ENCODE measurements around the gene RRP36. TPM values are rescaled to one million over a fixed set of nuclear protein-coding genes. Genes with fewer than 3 reads are reported as not detected.

Gene RRP36
- total RNA-seq, 1 experiment from 2014 or later, result 121 TPM

DNA sequence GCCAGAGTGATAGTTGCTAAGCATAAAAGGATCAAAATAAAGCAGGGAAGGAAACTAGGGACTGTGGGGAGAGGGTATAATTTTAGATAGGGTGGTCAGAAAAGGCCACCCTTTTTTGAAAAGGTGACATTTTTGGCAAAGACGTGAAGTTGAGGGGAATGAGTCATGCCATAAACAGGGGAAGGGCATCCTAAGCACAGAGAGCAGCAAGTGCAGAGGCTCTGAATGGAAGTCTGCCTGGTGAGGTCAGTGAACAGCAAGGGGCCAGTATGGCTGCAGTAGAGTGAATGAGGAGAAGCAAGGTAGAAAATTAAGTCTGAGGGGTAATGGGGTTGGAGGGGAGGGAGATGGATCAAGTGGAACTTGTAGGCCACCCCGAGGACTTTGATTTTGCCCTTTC, 40.4 kb downstream of the RRP36 start:
- peak; percentile 54 for DNase-seq (ENCODE audit: low spot score)

DNA sequence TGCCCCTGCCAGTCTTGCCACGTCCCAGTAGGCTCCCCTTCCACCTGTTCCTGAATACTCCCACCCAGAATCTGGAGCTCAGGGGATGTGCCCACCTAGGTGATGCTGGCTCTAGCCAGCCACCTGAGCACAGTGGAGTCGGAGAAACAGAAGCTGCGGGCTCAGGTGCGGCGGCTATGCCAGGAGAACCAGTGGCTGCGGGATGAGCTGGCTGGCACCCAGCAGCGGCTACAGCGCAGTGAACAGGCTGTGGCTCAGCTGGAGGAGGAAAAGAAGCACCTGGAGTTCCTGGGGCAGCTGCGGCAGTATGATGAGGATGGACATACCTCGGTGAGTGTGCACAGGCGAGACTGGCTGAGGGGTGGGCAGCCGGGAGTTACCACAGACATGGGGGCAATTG, 41.4 kb downstream of the RRP36 start:
- DNase-seq (ENCODE audit: low spot score), result no peak

DNA sequence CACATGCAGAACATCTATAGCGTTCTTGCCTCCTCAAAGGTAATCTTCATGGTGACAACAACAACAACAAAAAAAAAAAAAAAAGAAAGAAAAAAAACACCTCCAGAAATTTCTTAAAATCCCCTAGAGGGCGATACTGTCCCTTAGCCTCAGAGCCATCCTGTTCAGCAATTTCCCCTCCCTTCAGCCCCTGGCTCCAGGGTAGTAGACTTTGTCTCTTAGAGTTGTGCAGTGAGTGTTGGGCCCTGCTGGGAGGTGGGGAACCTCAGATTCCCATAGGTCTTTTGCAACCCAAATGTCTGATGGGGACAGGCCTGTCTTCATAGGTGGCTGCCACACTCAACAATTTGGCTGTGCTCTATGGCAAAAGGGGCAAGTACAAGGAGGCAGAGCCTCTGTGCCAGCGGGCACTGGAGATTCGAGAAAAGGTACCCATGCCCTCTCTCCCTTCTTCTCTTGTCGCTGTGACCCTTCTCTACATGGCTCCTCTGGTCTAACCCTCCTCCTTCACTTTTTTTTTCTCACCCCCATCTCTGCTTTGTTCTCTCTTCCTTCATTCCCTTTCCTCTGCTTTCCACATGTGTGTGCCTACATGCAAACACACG, 48.7 kb downstream of the RRP36 start:
- DNase-seq (ENCODE audit: low spot score), result peak; percentile 40

DNA sequence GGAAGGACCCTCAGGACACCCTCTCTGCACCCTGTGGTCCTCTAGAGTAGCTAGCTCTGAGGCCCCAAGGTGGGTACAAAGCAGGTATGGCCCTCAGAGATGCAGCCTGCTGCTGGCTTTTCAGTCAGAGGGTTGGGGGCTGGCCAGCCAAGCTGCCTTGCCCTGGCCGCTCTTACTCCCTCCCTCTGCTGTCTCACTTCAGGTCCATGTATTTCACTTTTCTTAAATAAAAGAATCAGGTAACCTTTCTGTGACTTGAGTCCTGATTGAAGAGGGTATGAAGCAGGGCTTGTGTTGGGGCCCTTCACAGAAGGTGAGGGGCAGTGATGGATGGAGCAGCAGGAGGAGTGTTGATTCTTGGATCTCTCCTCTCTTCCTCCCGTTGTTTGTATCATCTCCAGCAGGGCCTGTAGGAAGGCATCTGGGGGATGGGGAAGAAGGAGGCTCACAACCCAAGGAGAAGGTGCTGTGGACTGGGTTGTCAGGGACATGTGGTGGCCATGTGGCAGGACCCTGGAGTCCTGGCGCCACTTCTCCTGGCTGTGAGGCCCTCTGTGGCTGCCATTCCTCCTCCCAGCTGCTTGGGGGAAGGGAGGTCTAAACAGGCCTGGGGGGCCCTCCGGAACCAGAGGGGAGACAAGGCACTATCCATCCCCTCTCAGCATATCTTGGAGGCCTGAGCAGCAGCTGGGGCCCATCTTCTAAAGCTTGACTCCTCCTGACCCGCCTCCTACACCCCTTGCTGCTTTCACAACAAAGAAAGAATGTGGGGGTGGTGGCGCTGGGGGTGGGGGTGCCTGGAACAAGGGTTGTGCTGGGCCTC, 53.6 kb downstream of the RRP36 start:
- DNase-seq (ENCODE audit: low spot score), result no peak

DNA sequence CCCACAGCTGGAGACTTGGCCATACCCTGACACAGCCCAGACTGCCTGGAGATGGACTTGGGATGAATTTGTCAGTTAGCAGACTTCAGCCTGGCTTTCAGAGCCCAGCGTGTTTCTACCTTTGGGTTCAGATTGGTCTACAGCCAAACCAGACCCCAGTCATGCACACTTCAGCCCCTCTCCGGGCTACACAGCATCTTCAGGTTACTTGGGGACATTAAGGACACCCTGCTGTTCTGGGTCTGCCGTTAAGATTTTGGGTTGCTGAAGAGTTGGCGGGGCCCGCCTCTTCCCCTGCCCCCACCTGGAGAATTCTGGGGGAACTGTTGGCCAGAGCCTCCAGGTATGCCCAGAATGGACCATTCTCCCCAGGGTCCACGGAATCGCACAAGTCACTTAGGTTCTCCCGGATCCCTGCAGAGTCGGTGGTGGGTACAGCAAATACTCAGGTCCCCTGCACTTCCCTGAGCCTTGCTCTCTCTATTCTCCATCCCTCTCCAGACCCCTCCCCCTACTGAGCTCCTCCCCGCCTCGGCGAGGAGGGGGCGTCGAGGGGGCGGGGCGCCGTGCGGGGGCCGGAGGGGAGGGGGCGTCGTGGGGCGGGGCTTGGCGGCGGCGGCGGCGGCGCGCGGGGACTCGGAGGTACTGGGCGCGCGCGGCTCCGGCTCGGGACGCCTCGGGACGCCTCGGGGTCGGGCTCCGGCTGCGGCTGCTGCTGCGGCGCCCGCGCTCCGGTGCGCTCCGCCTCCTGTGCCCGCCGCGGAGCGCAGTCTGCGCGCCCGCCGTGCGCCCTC, 54.4 kb downstream of the RRP36 start, which contains the start of gene PTK7:
PTK7 (plus strand) TSS at position 645 of the 794 bp plus-strand sequence. CDS start 175 bp downstream, outside the sequence.
- peak; percentile 25 for DNase-seq (ENCODE audit: low spot score)

DNA sequence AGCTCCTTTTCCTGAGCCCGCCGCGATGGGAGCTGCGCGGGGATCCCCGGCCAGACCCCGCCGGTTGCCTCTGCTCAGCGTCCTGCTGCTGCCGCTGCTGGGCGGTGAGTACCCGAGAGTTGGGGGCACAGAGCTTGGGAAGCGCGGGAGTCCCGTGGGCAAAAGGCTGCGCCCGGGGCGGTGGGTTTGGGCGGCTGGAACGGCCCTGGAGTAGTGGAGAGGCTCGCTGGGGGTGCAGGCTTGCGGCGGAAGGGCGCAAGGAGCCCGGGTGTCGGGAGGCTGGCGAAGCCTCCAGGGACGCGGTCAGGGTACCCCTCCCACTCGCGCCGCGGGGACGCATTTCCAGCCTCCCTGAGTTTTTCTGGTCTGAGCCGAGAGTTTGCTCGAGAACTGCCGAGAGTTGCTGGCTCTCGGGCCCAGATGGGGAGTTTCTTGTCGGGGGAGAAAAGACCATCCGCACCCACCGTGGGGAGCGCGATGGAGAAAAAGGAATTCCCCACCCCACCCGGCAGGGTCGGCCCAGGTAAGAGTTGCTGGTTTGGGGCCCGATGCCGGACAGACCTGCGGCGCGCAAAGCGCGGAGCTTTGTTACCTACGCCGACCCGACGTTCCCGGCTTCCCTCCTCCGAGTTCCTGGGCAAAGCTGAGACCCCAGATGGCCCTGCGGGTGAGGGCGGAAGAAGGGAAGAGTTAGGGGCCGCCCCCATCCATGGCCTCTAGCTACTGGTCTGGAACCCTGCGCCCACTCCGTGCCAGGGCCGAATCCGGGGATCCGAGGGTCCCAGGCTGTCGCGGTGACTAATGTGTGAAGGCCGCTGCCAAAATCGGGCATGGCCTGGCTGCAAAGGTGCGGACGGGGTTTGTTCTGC, 55.3 kb downstream of the RRP36 start:
- DNase-seq (ENCODE audit: low spot score), result no peak

DNA sequence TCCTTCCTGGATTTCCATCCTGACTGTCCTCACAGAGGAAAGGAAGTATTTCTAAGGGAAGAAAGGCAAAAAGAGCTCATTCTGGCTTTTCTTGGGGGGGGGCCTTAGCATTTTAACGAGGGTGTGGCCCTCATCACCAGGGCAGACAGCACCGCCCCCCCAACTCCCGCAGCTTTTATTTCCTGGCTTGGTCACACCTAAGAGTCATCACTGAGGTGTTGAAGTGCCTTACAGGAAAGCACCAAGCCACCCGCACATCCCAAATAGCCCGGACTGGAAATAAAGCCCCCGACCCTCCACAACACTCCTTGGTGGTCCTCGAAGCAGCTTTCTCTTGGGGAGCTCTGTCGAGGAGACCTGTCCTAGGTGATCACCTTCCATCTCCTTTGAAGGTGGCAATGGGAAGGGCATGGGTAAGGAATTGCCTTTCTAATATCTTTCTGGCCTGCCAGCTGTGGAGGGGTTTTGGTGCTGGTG, 55.9 kb downstream of the RRP36 start:
- peak; percentile 55 for DNase-seq (ENCODE audit: low spot score)

DNA sequence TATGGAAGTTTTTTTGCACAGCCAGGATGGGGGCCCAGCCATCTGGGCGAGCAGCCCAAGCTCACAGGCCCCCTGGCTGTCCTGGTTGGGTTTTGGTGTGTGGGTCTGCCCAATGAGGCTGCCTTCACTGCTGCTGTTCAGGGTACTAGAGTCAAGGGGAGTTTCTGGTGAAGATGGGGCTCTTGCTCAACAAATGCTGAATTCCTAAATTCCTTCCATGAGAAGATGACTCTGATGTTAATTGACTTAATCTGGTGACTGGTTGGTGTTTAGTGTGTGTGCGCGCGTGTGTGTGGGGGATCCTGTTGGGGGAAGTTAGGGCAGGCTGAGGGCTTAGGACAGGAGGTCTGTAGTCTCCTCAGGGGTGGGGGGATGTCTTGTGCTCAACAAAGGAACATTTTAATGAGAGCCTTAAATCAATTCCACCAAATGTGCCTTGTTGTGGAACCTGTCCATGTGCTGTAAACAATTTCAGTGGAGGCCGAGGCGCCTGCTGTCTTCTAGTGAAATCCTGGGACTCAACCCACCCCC, 56.6 kb downstream of the RRP36 start:
- DNase-seq (ENCODE audit: low spot score), result no peak

DNA sequence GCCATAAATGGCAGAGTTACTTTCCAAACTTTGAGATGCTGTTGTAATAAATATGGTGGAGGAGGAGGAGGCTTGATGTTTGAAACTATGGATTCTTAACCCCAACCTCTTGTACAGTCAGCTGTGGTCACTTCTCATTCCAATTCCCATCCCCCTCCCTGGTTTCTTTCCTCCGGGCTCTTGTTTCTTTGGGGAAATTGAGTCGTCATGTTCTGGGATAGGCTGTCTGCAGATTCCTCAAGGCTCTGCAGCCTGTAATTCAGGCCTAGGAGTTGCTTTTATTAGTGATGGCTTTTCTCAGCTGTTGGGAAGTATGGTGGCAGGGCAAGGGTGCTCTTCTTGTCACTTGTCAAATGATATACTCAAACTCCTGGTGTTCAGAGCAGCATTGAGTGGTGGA, 57.3 kb downstream of the RRP36 start:
- DNase-seq (ENCODE audit: low spot score), result no peak

Other genes with a start within 250 kb of the RRP36 start
- gene BICRAL, start 239.6 kb upstream of the RRP36 start, total RNA-seq (2014; rRNA removed; shearing (Covaris generic)), result 3.7 and 3.9 TPM in 2 replicates
- 104 and 108 TPM in 2 replicates for gene RPL7L1, start 142.0 kb upstream of the RRP36 start, total RNA-seq (2014; rRNA removed; shearing (Covaris generic))
- gene PTCRA, start 105.6 kb upstream of the RRP36 start, total RNA-seq (2014; rRNA removed; shearing (Covaris generic)), result not detected in 2 replicates
- gene CNPY3, start 92.1 kb upstream of the RRP36 start, total RNA-seq (2014; rRNA removed; shearing (Covaris generic)), result 33.8 and 36.3 TPM in 2 replicates
- 0.24 TPM in 1 of 2 replicates, not detected in the other for gene GNMT, start 60.9 kb upstream of the RRP36 start, total RNA-seq (2014; rRNA removed; shearing (Covaris generic))
- gene PEX6, start 42.4 kb upstream of the RRP36 start, total RNA-seq (2014; rRNA removed; shearing (Covaris generic)), result 8.2 and 9.4 TPM in 2 replicates
- 38.9 and 48.5 TPM in 2 replicates for gene PPP2R5D, start 37.1 kb upstream of the RRP36 start, total RNA-seq (2014; rRNA removed; shearing (Covaris generic))
- gene MEA1, start 7.7 kb upstream of the RRP36 start, total RNA-seq (2014; rRNA removed; shearing (Covaris generic)), result 134 and 144 TPM in 2 replicates
- 75.3 and 90.8 TPM in 2 replicates for gene KLHDC3, start 7.4 kb upstream of the RRP36 start, total RNA-seq (2014; rRNA removed; shearing (Covaris generic))
- 22.5 and 24.7 TPM in 2 replicates for gene CUL7, start 32.2 kb downstream of the RRP36 start, total RNA-seq (2014; rRNA removed; shearing (Covaris generic))
- gene MRPL2, start 37.8 kb downstream of the RRP36 start, total RNA-seq (2014; rRNA removed; shearing (Covaris generic)), result 29.9 and 30.7 TPM in 2 replicates
- gene KLC4, start 38.0 kb downstream of the RRP36 start, total RNA-seq (2014; rRNA removed; shearing (Covaris generic)), result 17.0 and 19.0 TPM in 2 replicates
- gene PTK7, start 54.7 kb downstream of the RRP36 start, total RNA-seq (2014; rRNA removed; shearing (Covaris generic)), result 82.3 and 84.6 TPM in 2 replicates
- 15.7 and 18.0 TPM in 2 replicates for gene SRF, start 149.6 kb downstream of the RRP36 start, total RNA-seq (2014; rRNA removed; shearing (Covaris generic))
- gene CUL9, start 160.6 kb downstream of the RRP36 start, total RNA-seq (2014; rRNA removed; shearing (Covaris generic)), result 17.5 and 19.6 TPM in 2 replicates
- gene DNPH1, start 207.9 kb downstream of the RRP36 start, total RNA-seq (2014; rRNA removed; shearing (Covaris generic)), result 120 and 173 TPM in 2 replicates
- gene TTBK1, start 221.9 kb downstream of the RRP36 start, total RNA-seq (2014; rRNA removed; shearing (Covaris generic)), result not detected in 2 replicates

Data from A172 (cell line).